Activated gamma-delta T cell treated with anti-CD3 and anti-CD28 coated beads, Interleukin-2, amount 50 U/mL, for 16 hours (primary cell): ENCODE results near the gene PDCD6IP.

Source experiments
- DNase-seq: peaks from one replicate; pipeline ENCODE4 v3.0.0-alpha.2; 2020; ENCODE audit warnings: low read depth

The PDCD6IP gene

DNA sequence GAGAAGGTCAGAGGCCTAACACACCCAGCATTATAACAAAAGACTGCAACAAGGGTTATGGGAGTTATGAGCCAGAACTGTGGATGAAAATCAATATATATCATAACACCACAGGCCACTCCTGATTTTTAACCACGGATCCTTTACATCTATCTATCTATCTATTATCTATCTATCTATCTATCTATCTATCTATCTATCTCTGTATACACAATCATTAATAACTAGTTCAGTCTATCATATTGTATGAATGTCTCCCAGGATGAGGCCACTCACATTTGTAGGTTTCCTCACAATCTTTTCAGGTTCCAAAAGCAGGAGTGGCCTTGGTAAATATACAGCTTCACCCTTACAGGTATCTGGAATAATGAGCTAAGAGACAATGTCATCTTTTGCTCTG is 94.2 kb downstream of the PDCD6IP start:
- no peak for DNase-seq

DNA sequence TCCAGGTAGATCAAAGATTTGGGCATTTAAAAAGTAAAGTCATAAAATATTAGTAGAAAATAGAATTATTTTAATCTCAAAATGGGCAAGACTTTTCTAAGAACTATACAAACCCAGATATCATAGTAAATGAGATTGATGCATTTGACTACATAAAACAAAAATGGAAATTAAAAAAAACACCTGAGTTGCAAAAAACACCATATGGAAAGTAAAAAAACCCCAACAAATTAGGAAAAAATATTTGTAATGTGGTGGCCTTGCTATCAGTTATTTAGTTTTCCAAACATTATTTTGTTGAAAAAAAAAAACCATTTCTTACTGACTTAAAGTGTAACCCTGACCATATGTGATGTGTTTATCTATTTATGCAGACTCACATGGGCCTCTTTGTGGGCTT is 97.2 kb downstream of the PDCD6IP start:
- DNase-seq = no peak

DNA sequence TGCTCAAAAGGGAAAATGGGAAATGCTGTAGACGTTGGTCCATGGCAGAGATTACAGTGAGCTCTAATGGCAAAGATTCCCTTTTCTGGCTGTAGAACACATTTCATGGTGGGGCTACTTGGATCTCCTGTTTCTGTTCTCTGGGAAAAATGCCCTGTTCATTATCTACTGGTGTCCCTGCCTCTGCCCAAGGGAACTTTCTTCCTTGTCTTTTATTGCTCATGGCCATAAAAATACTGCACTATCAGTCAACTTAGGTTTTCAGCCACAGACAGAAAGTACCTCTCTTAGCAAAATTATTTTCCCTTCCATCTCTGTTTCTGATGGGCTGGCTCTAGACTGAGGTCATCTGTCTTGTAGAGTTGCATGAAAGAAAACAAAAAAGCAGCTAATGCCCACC is 98.9 kb downstream of the PDCD6IP start:
- no peak for DNase-seq

DNA sequence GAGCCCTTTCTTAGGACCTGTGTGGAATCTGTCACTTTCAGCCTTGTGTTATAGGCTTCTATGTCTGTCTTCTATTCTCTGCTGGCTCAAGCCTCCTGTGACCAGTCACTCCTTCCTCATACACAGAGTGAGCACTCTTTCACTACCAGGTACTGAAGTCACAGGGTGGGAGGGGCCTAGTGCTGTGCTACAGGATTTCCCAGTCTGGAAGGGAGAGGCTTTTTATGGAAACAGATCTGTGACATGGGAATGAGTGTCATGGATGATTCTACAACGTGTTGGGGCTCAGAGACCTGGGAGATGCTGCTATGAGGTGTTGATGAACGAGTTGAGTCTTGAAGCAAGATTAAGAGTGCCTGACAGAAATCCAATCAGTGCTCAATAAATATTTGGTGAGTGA is 100.5 kb downstream of the PDCD6IP start:
- DNase-seq = no peak

DNA sequence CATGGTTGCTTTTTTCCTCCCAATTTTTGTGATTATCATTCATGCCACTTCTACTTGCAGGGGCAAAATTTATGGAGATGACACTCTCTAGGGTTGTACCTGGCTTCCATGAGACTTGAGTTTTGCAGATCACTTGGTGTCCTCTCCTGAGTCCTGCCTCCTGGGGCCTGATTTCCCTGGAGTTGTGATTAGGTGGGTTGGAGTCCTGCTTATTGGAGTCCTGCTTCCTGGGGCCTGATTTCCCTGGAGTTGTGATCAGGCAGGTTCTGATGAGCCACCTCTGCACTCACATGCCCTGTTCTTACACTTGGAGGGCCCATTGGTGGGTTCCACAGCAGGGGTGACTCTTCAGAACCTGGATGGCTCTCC is 102.0 kb downstream of the PDCD6IP start:
- no peak for DNase-seq

DNA sequence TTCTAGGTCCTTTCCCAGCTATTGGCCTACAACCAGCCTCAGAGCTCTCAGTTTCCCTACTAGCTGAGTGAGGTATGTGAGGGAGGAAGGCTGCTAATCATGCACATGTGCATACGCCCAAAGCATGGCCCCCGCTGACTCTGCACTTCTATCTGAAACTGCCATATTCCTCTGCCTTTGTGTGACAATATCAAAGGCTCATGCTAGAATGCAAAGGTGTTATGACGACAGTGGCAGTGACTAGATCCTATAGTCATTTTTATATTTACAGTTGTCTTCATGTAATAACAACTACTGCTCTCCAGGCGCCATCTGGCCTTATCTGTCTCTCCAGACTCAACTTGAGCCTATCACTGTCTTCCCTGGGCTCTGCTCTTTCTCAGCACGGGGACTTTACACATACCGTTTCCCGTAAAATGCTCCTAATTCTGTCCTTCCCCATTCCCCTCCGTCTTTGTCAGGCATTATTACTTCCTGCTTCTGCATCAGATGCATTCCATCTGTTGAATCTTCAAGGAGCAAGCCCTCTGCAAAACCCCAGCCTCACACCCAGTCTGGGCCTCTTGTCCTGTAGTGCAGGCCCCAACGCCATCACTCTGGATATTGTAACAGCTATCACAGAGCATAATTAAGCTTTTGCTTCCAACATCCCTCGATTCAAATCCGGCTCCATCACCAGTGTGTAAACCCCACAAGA is 102.5 kb downstream of the PDCD6IP start:
- no peak for DNase-seq

DNA sequence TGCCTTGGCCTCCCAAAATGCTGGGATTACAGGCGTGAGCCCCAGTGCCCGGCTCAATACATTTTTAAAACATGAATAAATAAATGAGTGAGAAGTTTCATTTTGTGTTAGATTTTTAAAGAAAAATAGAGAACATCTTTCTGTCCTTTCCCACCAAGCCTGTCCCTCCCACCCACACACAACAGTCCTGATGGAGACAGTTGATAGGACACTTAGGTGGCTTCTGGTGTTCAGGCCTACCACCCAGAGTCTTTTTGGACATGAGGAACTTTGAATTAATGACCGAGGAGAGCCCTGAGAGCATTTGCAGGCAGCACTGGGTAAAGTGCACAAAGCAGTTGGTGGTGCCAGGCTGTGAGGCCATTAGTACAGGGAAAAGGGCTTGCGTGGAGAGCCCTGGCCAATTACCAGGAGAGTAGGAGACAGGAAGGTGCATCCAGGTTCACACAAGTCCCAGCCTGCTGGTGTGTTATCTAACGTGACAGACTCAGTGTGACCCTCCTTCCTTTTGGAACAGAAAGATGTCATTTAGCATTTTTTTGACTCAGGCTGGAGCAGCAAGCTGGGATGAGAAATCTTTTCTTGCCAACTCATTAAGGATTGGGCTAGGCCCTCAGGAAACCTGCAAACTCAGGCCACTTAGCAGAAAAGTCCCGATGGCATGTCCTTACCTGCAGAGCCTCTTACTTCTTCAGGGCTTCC is 103.6 kb downstream of the PDCD6IP start:
- no peak for DNase-seq

DNA sequence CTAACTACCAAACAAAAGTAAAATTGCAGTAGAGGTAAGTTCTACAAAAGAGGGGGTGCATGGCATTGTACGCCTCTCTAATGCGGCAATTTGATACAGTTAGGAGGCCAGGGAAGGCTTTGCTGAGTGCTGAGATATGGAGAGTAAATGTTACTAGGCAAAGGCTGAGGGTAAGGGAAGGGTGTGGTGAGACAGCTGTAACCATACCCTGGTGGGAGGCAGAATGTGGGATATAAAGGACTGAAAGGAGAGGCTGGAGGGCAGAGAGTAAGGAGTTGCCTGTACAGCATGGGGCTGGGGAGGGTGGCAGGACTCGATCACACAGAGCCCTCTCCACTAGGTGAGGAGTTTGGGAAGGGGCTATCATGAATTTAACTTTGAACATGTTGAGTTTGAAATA is 106.3 kb downstream of the PDCD6IP start:
- no peak for DNase-seq

DNA sequence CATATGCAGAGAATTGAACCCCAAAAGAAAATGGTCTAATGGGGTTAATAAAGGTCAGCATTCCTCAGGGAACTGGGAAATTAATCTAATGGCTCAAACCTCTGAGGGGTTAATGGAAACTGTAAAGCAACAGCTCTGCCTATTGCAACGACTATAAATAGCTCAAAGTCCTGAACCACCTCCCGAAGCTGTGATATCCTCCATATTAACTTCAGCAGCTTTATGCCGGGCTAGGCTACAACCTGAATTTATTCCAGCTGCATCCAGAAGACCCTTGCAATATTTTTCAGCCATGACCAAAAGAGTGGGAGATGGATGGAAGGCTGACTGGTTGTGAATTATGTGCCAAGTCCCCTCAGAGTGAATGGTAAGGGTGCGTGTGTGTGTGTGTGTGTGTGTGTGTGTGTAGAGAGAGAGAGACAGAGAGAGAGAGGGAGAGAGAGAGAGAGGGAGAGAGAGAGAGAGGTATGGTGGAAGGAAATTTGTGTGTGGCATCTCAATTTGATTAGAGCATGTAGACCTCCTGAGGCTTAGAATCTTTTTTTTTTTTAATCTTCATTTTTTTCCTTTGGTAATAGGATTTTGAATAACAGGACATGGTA is 109.9 kb downstream of the PDCD6IP start:
- no peak for DNase-seq

DNA sequence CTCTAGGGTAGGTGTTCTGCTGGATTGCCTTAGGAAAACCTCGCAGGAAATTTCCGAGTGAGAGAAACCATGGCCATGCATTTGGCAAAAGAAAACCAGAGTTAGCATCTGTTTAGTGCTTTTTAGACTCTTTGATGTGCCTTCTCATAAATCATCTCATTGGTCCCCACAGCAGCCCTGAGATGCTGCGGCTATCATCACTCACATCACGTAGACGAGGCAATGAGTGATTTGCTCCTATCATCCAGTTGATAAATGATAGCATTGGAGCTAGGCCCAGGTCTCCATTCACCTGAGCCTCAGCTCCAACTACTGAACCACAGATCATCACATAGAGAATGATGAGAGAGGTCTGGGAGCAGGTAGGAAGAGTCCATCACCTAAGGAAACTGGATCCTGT is 111.1 kb downstream of the PDCD6IP start:
- DNase-seq = no peak

DNA sequence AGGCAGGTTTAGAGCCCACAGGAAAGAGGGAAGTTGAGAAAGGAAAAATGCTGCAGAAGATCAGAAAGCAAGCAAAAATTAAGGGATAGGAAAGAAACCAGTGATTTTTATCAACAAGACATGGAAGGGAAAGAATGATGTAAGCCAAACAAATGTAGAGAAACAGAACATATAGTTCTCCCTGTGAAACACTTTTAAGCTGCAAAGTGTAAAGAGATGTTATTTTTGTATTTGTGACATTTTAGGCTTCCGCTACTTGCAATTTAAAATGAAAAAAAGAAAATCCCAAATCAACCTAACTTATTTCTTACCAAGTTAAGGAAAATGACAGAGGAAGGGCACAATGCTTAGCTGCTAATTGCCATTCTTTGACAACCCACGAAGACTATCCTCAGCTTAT is 111.6 kb downstream of the PDCD6IP start:
- no peak for DNase-seq

DNA sequence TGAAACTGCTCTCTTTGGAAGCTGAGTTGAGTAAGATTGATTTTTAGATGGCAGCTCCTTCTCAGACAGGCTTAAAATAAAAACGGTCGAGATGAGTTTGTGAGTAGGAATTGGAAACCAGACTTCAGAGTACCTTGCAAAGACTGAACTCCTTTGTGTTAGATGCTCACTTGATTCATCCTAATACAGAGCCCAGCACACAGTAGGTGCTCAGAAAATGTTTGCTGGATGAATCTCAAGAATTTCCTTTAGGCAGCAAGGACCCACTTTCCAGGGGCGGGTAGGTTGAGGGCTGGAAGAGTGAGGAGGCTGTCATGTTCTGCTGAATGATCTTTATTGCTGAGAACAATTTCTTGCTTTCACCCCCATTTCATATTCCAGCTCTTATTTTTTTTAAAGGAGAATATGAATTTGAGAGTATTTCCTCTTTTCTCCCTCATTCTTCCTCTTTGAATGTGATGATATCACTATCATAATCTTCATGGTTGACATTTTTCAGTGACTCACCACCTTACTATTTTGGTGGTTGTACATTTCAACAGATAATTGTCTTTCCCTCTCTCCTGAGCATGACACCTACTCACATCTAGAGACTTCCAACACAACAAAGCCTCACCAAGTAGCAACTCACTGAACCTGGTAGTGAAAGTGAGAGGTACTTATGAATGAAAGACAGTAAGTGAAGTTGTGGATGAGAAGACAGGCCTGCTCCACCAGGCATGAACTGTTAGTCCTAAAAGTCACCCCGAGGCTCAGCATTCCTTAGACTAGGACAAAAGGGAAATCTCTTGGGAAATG is 113.3 kb downstream of the PDCD6IP start:
- DNase-seq = no peak

DNA sequence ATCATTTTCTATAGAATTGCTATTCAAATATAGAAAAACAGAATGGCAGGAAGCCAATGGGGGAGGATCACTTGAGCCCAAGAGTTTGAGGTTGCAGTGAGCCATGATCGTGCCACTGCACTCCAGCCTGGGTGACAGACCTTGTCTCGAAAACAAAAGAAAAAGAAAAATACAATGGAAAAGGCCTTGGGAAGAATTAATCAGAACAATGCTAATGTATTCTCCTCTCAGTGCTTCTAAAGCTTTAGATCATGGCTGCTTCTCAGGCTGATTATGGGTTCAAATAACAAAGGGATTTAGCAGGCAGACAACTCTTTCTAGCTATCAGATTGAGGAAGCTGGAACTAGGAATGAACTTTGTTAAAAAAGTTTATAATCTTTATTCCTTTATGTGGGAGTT is 115.8 kb downstream of the PDCD6IP start:
- DNase-seq = no peak

DNA sequence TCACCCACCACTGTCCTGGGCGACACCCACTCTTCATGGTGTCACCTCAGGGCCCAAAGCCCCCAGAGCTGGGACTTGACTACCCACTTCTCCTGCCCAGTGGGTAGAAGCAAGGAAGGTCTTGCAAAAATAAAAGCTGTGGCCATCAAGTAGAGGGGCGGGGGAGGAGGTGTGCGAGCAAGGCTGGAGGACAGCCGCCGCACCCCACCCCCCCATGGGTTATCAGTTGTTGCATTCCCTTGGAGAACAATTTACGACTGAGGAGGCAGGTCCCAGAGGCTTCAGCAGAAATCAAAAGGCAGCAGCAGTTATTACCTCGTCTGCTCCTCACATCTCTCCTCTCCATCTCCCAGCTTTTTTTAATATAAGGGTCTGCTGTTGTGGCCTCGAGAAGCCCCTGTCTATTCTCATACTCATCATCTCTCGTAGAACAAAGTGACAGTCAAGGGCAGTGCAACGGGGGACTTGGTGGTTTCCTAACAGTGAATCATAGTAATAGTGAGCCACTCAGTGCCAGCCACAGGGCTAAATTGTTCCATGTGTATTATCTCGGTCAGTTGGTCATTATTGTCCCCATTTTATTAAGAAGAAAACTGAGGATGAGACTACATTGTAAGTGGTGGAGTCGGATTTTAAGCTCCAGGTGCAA is 116.4 kb downstream of the PDCD6IP start:
- DNase-seq = no peak

DNA sequence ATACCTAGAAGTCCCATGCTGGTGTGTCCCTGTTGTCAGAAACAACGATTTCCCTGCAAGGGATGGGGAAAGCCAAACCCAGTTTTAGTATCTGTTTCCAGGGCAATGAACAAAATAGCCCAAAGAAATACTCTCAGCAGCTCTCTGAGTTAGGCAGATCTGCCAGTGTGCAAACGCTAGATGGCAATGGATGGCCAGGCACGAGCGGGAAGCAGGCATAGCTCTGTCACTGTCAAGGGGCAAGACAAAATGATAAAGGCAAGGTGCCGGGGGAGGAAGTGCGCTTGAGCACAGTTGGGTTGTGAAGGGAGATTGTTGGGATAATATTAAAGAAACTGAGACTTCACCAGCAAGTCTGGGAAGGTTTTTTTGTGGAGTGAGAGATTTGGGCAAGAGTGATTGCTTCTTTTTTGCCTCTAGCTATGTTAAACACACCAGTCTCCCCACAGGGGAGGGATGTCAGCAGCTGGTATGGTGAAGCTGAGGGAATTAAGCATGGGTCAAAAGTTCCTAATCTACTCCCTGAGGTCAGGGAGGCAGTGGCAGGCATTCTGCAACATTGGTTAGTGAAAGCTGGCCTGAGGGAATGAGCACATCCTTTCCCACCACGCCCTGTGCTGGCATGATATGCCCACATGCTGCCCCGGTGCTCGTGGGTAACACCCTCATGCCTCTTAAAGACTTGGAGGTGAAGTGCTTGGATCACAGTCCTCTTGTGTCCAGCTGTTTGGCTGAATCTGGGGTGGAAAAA is 117.5 kb downstream of the PDCD6IP start:
- DNase-seq = no peak

DNA sequence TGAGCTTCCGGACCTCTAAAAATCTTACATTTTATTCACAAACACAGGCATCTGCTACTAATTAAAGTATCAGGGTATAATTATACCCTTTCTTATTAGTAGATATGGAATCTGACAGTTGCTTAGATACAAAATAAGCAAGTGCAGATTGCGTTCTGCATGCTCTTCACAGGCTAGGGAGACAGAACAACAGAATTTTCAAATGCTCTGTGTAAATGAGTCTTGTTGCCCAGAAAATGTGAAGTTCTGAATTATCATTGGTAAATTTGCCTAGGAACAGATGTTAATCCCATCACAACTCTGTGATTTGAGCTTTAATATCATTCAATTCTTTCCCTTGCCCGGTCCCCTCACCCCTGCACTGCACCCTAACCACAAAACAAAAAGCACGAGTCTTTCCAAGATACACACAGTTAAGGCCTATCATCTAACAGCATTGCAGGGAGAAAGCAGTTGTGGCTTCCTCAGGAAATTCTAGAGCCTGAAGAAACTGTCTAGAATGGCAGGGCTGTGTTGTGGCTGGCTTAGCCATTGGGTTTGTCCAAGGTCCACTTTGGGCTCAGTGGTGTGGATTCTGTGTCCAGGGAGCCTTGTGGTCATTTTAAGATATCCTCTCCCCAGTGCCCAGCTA is 119.8 kb downstream of the PDCD6IP start:
- no peak for DNase-seq
